ENCODE results near the gene COL15A1. TPM values are rescaled to one million over a fixed set of nuclear protein-coding genes. Genes with fewer than 3 reads are reported as not detected.

The COL15A1 gene
- total RNA-seq, 1 experiment from 2014 or later: not detected

- Histone ChIP-seq H3K4me2 (ENCODE audit: insufficient read depth, insufficient read length, low read length) (no peak overlapping the region), H4K8ac (replicated peaks; ENCODE audit: insufficient read length, low read depth, low read length) (no peak overlapping the region), H3K18ac (ENCODE audit: insufficient read length, low read depth, low read length) (no peak overlapping the region), H4K91ac (ENCODE audit: insufficient read length, low read depth, low read length) (no peak overlapping the region), H3K27ac (ENCODE audit: insufficient read length, low read depth, low read length) (no peak overlapping the region), H3K23me2 (ENCODE audit: insufficient read length, low read depth, low read length, poor library complexity, severe bottlenecking) (no peaks in the 10 kb centered on the region), H3K9me3 (ENCODE audit: control insufficient read depth, low read depth, low read length) (no peaks in the 10 kb centered on the region), H3T11ph (ENCODE audit: low read length) (no peak overlapping the region), H2BK5ac (ENCODE audit: insufficient read length, low read length) (no peak overlapping the region), H3K79me2 (ENCODE audit: insufficient read depth, low read length) (no peaks in the 10 kb centered on the region), H3K56ac (ENCODE audit: insufficient read length, low read depth, low read length) (no peak overlapping the region), H2BK15ac (ENCODE audit: low read depth, low read length) (no peak overlapping the region), H3K9ac (ENCODE audit: extremely low read depth, insufficient read length, low read length) (no peak overlapping the region), H2AK5ac (ENCODE audit: insufficient read length, low read length) (no peak overlapping the region), H3K4me1 (ENCODE audit: insufficient read depth, low read length) (no peaks in the 10 kb centered on the region), H3K4ac (ENCODE audit: low read depth, low read length) (no peak overlapping the region), H4K20me1 (ENCODE audit: control insufficient read depth, insufficient read depth, insufficient read length) (no peaks in the 10 kb centered on the region), H3K27me3 (ENCODE audit: insufficient read depth, low read length) (no peaks in the 10 kb centered on the region), H2BK12ac (ENCODE audit: insufficient read length, low read depth, low read length) (no peak overlapping the region), H3K23ac (ENCODE audit: insufficient read length, low read depth, low read length) (no peak overlapping the region), H4K5ac (ENCODE audit: insufficient read length, low read depth, low read length) (no peak overlapping the region), H2BK120ac (ENCODE audit: low read depth, low read length, poor library complexity, severe bottlenecking) (no peak overlapping the region), H2AFZ (ENCODE audit: low read length) (no peak overlapping the region), H3K14ac (ENCODE audit: insufficient read depth, low read length) (no peak overlapping the region), H2BK20ac (ENCODE audit: low read depth, low read length, poor library complexity, severe bottlenecking) (no peak overlapping the region), H3K79me1 (ENCODE audit: insufficient read depth, low read depth, low read length, poor library complexity, severe bottlenecking) (no peaks in the 10 kb centered on the region)
- Mint-ChIP-seq H3K4me1 (peaks cover 5% of the 10 kb centered on the region in 2 experiments; a peak in 2 of 4 replicates), H3K27ac (no peak overlapping the region), H3K27me3 (ENCODE audit: low read depth) (peaks cover 2% of the 10 kb centered on the region), H3K9me3 (no peaks in the 10 kb centered on the region), H3K36me3 (ENCODE audit: insufficient read depth in 1 of 3, low read depth in 3 of 3) (no peaks in the 10 kb centered on the region), H3K4me3 (no peak overlapping the region)
- no peak for DNase-seq
- TF ChIP-seq CTCF (conservative IDR thresholded peaks at IDR 0.05): no peak
- no CpG with 5 or more reads among the region's 5 CpGs for WGBS (ENCODE audit: extremely low coverage, insufficient read length, low lambda C conversion rate)
Measured at GRCh38 chr9:98917746-98918487, 25.8 kb upstream of the COL15A1 start.
